Dedifferentiated amniotic fluid mesenchymal stem cell (primary cell): ENCODE data around the gene B4GALT7.
"Not testable (repeated sequence)": the region's sequence is repeated elsewhere in the genome, so short reads cannot be mapped to it uniquely, and the experiment has no call there.

Experiments
- DNase-seq: peaks from one replicate; pipeline ENCODE4 v3.0.0-alpha.2; 2016; ENCODE audit errors: extremely low spot score

Gene B4GALT7

DNA sequence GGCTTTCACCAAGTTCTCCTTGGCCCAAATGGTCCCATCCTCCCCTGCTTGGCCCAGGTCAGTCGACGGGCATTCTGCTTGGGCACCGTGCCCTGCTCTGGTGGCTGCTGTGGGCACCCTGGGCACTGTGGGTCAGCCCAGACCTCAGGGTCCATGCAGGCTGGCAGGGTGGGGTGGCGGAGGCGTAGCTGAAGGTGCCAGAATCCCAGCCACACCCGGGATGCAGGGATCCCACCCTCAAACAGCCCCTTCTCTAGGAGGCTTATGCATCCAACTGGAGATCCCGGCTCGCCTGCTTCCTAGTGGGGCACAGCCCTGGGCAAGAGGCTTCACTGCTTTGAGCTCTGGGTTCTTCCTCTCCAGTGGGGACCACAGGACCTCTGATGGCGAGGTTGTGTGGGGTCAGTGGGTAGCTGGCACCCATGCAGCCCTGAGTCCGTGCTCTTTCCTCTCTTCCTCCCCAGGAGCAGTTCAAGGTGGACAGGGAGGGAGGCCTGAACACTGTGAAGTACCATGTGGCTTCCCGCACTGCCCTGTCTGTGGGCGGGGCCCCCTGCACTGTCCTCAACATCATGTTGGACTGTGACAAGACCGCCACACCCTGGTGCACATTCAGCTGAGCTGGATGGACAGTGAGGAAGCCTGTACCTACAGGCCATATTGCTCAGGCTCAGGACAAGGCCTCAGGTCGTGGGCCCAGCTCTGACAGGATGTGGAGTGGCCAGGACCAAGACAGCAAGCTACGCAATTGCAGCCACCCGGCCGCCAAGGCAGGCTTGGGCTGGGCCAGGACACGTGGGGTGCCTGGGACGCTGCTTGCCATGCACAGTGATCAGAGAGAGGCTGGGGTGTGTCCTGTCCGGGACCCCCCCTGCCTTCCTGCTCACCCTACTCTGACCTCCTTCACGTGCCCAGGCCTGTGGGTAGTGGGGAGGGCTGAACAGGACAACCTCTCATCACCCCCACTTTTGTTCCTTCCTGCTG, 9.4 kb downstream of the B4GALT7 start:
- no peak for DNase-seq

DNA sequence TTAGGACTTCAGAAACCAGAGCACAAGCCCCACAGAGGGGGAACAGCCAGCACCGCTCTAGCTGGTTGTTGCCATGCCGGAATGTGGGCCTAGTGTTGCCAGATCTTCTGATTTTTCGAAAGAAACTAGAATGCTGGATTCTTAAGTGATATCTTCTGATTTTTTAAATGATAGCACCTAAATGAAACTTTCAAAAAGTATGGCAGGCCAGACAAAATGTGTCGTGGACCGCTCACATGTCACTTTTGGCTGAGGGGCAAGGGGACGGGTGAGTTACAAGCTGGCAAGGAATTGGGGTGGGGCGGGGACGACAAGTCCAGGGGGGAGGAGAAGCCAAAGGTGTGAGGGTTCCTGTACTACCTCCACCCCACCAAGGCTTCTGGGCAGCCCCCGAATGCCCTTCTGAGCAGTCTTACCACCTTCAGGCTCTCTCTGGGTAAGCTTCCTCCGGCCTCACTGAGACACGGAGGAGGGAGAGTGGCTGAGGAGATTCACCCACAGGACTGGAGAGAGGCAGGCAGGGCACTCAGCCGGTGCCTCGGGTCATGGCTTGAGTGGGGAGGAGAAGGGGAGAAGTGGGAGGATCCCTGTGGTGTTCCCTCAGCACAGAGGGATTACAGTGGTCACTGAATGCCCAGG, 10.3 kb downstream of the B4GALT7 start:
- no peak for DNase-seq

DNA sequence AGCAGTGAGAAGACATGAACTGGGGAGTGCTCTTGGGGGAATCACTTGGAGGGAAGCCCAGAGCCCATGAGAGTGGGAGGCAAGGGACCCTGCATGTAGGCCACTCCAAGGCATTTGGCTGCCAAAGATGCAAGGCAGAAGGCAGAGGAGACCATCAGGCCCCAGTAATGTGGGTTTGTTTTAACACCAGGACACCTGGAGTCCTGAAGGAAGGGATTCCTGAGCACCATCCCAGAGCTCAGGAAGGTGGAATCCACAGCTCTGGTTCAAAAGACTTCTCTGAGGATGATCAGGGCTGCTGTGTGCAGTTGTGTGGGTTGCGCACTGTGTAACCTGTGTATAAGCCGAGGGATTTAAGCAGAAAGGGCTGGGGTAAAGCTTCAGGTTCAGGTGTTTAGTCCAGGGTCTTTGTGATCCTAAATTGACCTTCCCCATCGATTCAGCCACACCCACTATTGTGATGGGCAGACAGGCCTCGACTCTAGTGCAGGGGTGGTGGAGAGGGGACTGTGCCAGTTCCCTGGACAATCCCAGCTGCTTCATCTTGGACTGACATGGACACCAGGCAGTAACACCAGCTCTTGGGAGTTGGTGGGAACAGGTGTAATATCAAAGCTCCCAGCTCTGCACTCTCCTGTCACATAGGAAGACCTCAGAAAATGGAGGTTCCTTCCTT, 11.0 kb downstream of the B4GALT7 start:
- no peak for DNase-seq

DNA sequence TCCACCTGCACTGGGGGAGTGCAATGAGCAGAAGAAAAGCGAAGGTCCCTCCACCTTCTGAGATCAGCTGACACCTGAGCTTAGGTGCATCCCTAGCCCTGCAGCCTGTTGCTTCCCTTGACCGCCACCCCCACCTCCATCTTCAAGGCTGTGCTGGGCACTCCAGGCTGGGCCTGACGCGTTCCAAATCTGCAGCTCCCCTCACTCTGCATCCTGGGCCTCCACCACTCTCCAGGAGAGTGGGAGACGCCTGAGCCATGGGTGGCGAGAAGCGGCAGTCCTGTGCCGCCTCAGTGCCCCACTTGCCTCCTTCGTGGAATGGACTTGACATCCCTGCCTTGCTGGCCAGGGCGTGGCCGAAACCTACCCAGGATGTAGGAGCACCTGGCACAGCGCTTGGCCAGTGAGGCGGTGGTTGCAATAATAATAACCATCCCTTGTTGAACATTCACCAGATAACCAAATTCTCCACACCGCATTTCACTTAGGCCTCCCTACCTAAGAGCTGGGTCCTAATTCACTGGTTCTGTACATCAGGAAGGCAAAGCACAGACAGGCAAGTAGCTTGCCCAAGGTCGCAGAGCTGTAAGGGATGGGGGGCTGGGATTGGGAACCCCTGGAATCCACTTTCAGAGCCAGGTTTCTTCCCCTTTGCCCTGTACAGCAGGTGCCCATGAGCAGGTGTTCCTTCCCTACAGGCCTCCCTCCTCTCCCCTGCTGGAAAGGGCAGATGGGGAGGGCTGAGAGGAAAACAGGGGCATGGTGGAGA, 11.7 kb downstream of the B4GALT7 start:
- no peak for DNase-seq

DNA sequence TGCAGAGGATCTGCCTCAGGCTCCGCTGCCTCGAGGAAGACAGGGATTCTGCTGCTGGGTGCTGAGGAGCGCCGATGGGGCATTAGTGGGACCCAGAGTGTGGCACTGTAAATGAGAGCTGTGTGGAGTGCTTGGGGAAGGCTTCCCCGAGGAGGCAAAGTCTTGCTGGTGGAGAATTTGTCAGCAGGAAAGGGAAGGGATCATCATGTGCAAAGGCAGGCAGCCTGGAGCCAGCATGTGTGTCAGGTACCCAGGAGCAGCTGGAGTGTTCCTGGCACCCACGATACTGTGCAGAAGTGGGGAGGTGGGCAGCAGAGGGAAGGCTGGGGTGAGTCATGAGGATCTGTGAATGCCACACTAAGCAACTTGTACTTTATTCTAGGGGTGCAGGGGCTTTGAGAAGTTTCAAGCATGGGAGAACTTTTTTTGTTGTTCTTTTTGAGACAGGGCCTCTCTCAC, 12.3 kb downstream of the B4GALT7 start:
- no peak for DNase-seq

DNA sequence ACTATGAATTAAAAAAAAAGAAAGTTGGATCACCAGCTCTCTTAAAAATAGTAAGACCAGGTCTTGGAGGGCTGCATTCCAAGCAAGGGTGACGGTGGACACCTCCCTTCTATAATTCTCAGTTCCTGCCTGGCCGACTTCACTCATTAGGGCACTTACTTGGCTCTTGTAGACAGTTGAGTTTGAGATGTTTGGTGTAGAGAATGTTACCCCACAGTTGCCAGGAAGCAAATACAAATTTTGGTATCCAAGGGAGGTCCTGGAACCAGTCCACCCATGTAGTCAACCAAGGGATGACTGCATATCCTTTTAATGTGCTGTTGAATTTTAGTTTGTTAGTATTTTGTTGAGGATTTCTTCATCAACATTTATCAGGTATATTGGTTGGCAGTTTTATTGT, 20.6 kb downstream of the B4GALT7 start:
- no peak for DNase-seq

DNA sequence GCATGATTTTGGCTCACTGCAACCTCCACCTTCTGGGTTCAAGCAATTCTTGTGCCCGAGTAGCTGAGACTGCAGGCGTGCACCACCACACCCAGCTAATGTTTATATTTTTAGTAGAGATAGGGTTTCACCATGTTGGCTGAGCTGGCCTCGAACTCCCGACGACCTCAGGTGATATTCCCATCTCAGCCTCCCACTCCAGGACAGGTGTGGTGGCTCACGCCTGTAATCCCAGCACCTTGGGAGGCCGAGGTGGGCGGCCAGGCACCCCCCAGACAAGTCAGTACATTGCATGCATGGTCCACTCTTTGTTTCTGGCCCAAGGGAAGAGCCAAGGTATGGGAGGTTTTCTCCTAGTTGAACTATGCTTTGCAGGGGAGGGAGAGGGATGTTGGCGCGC, 24.2 kb downstream of the B4GALT7 start:
- DNase-seq = not testable (repeated sequence)

DNA sequence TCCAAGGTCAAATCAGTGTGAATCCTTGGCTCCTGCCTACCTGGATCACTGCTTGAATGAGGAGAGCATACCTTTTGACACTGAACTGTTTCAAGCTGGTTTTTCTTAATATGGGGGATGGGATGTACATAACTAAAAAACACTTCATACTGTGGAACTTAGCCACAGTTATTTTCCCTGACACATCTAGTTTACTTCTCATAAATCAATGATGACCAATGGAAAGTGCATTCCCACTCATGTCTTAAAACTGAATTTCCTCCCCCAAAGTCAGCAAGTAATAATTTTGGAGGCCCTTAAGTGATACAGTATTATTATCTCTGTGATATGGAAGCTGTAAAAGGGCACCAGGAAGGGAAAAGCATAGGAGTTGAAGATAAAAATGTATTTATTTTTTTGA, 30.3 kb downstream of the B4GALT7 start:
- DNase-seq = not testable (repeated sequence)

DNA sequence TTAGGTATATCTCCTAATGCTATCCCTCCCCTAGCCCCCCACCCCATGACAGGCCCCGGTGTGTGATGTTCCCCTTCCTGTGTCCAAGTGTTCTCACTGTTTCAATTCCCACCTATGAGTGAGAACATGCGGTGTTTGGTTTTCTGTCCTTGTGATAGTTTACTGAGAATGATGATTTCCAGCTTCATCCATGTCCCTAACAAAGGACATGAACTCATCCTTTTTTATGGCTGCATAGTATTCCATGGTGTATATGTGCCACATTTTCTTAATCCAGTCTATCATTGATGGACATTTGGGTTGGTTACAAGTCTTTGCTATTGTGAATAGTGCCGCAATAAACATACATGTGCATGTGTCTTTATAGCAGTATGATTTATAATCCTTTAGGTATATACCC, 35.0 kb downstream of the B4GALT7 start:
- not testable (repeated sequence) for DNase-seq

DNA sequence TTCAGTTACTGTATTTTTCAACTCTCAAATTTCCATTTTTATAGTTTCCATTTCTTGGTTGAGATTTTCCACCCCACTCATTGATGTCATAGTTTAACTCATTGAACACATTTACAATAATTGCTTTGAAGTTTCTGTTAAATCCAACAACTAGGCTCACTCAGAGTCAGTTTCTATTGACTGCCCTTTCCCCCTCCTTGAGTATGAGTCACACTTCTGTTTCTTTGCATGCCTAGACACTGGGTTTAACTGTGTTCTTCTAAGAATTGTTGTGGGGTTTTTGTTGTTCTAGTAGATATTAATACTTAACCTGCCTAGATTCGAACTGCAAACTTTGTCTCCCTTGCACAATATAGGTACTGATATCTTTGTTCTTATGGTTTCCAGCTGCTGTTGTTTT, 45.5 kb downstream of the B4GALT7 start:
- DNase-seq = not testable (repeated sequence)

DNA sequence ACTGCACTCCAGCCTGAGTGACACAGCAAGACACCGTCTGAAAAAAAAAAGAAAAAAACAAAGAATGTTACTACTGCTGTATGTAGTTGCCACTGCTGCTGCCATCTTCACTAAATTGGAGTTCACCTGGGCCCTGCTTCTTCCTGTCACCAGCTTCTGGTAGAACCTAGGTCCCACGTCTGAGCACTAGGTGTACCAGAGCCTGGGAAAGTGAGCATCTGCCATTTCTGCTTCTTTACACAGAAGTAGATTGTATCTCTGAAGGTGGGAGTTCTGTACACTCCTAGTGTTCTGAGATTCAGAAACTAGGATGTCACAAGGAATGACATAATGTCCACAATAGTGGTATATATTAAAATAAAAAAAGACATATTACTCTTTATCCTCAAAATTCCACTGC, 51.3 kb downstream of the B4GALT7 start:
- DNase-seq = not testable (repeated sequence)

DNA sequence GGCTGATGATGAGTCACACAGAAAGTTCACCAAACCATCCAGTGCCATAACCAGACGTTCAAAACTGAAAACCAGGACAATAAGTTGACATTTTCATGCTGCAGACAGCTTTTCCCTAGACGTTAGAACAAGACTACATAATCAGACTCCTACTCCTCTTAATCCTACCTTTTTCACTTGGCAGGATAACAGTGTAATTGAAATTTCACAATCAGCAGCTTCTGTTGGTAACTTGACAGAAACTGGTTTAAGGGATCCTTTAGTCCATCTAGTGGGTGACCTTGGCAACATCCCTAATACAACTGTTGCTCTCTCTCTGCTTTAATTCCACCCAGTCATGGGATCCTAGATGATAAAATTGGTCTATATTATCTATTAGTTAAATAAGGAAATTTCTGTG, 57.9 kb downstream of the B4GALT7 start:
- not testable (repeated sequence) for DNase-seq

DNA sequence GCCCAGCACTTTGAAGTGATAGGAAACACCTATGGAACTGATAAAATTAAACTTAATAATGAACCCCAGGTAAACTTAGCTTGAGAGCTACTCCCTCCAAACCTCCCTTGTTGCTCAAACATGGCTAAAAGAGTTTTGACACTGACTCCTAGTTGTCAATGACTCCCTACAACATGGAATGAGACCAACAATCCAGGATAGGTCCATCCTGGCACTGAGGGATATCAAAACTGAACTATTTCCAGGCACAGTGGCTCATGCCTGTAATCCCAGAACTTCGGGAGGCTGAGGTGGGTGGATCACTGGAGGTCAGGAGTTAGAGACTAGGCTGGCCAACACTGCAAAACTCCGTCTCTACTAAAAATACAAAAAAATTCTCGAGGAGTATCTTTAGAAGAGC, 58.6 kb downstream of the B4GALT7 start:
- not testable (repeated sequence) for DNase-seq
